GM19463 (cell line): ENCODE measurements around the gene SPAG6.

Experiments
- ATAC-seq: cut with Tn5 transposase; IDR thresholded peaks from one replicate; pipeline ENCODE4 v1.9.1; 2021; ENCODE audit warnings: mild to moderate bottlenecking, moderate library complexity; ENCODE audit not compliant: unreplicated experiment

Gene SPAG6

DNA sequence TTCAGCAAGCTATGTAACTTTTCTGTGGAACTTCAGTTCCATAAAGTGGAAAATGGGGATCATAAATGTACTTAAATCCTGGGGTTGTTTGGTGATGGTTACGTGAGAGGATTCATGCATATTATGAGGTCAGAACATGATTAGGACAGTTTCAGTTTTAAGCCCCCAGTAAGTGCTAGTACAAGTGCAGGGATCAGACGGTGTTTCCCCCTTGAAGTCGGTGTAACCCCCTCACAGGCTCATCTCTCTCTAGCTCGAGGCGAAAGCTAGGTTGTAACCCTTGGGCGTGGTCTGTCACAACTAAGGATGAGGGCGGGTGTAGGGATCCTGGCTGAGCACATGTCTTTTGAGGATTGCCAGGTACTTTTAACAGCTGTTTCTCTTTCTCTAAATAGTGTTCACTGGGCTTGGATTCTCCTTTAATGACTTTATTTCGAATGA, 84.7 kb downstream of the SPAG6 start:
- peak; percentile 56 for ATAC-seq

DNA sequence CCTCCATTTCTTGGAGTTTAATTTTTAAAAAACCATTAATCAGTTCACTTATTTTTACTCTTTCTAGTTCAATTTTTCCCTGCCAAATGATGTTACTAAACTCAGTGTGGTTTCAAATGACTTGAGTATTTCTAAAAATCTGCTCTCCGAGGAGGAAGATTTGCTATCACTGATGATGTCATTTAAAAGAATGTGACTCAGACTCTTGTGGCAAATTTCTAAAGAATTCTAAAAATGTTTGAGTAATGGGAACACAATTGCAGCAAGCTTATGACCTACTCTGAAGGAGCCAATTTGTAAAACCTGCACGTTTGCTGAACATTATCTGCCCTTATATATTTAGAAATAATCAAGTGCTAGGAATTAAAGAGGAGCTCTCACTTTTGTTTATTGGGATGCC, 88.6 kb downstream of the SPAG6 start:
- no peak for ATAC-seq

- ATAC-seq = no peak
Observed at GRCh38 chr10:22434521-22434920, 89.2 kb downstream of the SPAG6 start.

DNA sequence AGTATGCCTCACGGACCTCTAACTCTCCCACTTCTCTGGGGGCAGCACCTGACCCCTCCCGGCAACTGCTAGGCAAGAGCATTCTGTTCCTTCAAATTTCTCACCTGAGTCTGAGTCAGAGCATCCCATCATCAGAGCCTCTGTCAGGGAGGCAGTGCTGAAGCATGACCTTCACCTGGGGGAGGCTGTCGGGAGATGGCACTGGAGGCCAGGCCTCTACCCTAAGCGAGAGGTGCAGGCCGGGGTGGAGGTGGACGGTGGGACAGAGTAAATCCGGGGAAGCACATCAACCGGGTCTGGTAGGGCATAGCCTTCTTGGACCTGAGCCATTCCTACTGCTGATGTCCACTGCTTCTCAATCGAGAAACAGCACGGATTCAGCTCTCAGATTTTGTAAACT, 90.4 kb downstream of the SPAG6 start:
- ATAC-seq = no peak

- ATAC-seq = peak; percentile 39
Observed at GRCh38 chr10:22436526-22436892, 91.2 kb downstream of the SPAG6 start.

GRCh38 chr10:22436893-22437619, 91.8 kb downstream of the SPAG6 start:
- ATAC-seq = peak; percentile 77

GRCh38 chr10:22437620-22438588, 92.6 kb downstream of the SPAG6 start:
- peak; percentile 26 for ATAC-seq

DNA sequence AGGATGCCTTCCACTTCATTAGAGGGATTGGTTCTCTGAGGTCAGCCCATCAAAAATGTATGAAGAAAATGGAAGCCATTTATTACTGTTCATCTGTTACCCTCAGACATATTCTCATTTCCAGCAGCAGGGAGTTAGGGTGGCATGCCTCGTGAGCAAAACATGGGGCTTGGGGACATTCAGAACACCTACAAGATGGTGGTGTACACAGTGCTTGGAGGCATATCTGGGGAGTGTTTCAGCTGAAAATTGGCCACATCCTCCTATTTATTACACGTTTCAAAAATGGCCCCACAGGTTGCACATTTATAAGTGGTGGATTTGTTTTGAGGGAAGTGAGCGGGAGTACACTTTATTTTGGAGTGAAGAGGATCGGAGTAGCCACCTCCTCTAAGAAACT, 93.4 kb downstream of the SPAG6 start:
- no peak for ATAC-seq

DNA sequence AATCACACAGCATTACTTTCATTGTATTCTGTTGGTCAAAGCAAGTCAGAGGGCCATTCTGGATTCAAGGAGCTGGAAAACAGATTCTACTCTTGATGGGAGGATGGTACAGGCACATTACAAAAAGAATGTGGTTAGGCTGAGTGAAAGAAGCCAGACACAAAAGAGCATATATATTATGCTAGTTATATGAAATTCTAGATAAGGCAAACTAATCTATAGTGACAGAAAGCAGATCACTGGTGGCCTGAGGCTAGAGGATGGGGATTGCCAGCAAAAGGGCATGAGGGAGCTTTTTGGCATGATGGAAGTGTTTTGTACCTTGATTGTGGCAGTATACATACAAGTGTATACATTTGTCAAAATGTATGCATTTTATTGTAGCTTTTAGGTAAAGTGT, 96.8 kb downstream of the SPAG6 start:
- ATAC-seq = no peak

DNA sequence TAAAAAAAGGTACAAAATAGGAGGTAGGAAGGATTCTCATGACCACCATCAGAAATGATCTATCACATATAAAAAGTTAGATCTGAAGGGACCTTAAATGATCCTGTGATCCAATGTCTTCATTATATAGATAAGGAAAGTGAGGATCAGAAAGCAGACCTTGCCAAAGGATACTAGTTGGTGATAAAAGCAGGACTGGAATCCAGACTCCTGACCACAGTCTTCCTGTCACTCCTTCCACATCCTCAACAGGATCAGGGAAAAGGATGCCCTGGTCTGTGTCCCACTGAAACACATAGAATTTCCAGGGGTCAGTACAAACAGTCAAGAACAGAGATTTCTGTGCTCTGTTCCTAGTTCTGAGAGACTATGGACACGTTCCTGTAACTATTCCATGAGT, 97.2 kb downstream of the SPAG6 start:
- no peak for ATAC-seq

DNA sequence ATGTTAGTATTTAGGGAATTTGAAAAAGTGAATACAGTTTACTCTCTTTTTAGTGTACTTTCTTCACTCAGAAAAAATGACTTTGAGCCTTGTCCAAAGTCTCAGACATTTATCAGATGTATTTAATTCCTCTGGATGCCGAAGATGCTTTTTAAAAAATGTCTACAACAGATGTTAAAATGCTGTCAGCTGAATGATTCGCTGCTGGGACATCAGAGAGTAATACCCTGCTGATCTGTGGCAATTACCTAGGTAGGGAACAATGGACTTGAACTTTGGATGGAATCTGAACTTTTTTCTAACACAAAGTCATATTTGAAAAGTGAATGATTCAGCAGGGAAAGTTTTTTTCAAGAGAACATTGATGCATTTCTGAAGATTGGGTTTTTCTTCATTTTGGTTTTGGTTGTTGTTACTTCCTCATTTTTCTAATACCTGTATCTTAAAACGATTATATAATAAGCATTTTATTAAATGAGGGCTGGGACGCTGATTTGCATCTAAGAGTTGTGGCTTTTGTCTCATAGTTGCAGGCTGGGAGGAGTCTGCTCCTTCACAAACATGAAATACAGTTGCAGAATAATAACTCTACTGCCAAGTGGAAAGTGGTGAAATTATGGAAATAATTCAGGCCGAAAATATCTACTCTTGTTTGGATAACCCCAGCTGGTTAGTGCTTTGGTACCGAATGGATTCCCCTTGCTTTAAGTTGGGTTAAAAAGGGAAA, 98.0 kb downstream of the SPAG6 start:
- ATAC-seq = peak; percentile 56

- ATAC-seq = no peak
Observed at GRCh38 chr10:22444219-22444788, 99.0 kb downstream of the SPAG6 start.

DNA sequence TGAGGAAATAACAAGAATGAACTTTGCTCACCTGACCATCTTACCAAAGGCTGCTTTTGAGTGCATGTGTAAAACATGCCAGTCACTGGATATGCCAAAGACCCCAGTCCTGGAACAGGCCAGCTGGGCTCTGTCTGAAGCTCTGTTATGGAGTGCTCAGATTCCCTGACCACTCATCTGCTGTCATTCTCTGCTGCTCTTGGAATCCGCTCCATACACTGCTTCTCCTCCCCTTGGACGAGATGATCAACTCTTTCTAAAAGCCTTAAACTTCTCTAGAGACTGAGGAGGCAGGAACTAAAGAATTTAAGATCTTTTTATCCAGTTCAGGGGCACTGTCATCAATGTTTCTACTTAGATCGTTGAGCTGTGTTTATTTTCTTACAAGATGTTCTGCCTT, 100.2 kb downstream of the SPAG6 start:
- no peak for ATAC-seq

DNA sequence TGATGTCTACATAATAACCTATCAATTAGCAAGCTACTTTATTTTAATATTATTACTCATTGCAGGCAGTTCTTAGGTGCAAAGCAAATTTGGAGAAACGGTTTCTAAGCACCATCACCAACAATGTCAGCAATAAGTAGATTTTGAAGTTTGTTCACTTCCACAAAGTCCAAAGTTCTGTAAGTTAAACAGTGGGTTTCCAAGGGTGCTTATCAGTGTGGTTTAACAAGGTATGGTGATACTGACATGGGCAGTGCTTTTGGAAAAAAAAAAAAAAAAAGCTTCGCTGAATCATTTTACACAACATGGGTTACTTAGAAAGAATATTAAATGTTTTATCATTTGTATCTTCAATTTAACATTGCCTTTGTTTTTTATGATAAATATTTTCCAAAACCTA, 101.8 kb downstream of the SPAG6 start:
- ATAC-seq = no peak

GRCh38 chr10:22451346-22451745, 106.0 kb downstream of the SPAG6 start:
- no peak for ATAC-seq

GRCh38 chr10:22453320-22453719, 108.0 kb downstream of the SPAG6 start:
- ATAC-seq = no peak

DNA sequence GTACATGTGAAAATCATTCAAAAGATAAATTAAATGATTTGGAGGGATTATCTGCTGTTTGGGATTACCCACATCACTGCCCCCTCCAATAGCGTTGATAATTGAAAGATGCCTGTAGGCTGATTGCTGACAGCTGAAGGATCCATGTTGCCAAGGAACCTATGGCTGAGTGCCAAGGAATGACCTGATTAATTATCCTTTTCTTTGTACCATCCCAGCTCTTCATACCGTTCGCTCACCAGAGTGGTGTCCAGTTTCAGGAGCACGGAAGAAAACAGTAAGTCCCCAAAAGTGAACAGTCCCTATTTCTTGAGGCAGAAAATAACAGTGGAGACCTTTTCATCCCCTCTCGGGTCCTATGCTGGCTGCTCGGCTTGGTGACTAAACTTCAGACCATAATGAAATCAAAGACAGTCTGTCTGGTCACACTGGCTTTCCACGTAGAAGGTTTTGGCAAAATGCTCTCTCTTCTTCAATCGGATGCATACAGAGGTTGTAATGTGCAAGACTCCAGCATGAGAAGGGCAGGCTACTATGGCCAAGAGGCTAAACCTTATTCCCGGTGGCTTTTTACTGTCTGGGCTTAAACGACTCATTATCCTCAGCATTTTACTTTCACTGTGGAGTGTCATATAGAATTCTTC, 108.8 kb downstream of the SPAG6 start:
- ATAC-seq = no peak

DNA sequence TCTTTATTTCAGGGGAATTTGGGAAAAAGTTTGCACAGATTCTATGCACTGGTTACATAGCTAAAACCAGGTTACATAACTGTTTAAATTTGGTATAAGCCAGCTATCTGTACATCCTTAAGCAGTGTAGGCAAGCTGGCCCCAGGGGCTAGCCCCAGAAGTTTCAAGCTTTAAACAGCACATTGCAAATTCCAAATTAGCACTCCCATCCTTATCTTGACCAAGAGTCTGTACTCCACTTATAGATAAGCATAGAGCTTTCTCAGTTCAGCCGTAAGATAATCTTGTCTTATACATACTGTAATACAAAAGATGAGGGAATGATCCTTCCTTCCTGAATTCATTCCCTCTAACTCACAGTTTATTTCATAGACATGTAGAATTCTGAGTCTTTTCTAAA, 109.3 kb downstream of the SPAG6 start:
- no peak for ATAC-seq

- no peak for ATAC-seq
Observed at GRCh38 chr10:22455068-22455857, 110.0 kb downstream of the SPAG6 start.

- ATAC-seq = no peak
Observed at GRCh38 chr10:22456486-22456885, 111.2 kb downstream of the SPAG6 start.
